Measurements from ENCODE around the gene PDE5A.
"Not testable (repeated sequence)": the region's sequence is repeated elsewhere in the genome, so short reads cannot be mapped to it uniquely, and the experiment has no call there.

Gene PDE5A

GRCh38 chr4:119643306-119644042, 14.9 kb upstream of the PDE5A start:
- DNase-seq, result no peak

GRCh38 chr4:119641765-119642164, 13.2 kb upstream of the PDE5A start:
- DNase-seq, result no peak

GRCh38 chr4:119638359-119638758, 9.8 kb upstream of the PDE5A start:
- no peak for DNase-seq

- not testable (repeated sequence) for DNase-seq
Observed at GRCh38 chr4:119636851-119637250, 8.2 kb upstream of the PDE5A start.

GRCh38 chr4:119632216-119632615, 3.6 kb upstream of the PDE5A start:
- no peak for DNase-seq

GRCh38 chr4:119629142-119629471, 503 bp upstream of the PDE5A start:
- no peak for DNase-seq

- DNase-seq, result peak; percentile 84
Observed at GRCh38 chr4:119627267-119628255, 1.0 kb downstream of the PDE5A start.

GRCh38 chr4:119626943-119627266, 1.7 kb downstream of the PDE5A start:
- DNase-seq, result no peak

GRCh38 chr4:119626420-119626819, 2.2 kb downstream of the PDE5A start:
- no peak for DNase-seq

- DNase-seq, result no peak
Observed at GRCh38 chr4:119625761-119626160, 2.8 kb downstream of the PDE5A start.

GRCh38 chr4:119624356-119624755, 4.2 kb downstream of the PDE5A start:
- no peak for DNase-seq

- DNase-seq, result no peak
Observed at GRCh38 chr4:119623025-119623424, 5.6 kb downstream of the PDE5A start.

GRCh38 chr4:119615068-119615719, 13.4 kb downstream of the PDE5A start:
- no peak for DNase-seq

- no peak for DNase-seq
Observed at GRCh38 chr4:119604266-119604665, 24.3 kb downstream of the PDE5A start.

GRCh38 chr4:119602366-119602765, 26.2 kb downstream of the PDE5A start:
- DNase-seq, result no peak

GRCh38 chr4:119598521-119598920, 30.1 kb downstream of the PDE5A start:
- DNase-seq, result peak; percentile 87

GRCh38 chr4:119597377-119597776, 31.2 kb downstream of the PDE5A start:
- no peak for DNase-seq

GRCh38 chr4:119593698-119594097, 34.9 kb downstream of the PDE5A start:
- no peak for DNase-seq

- peak; percentile 58 for DNase-seq
Observed at GRCh38 chr4:119592830-119593229, 35.8 kb downstream of the PDE5A start.

GRCh38 chr4:119589165-119589564, 39.4 kb downstream of the PDE5A start:
- no peak for DNase-seq

GRCh38 chr4:119587796-119588195, 40.8 kb downstream of the PDE5A start:
- DNase-seq, result no peak

GRCh38 chr4:119585771-119586170, 42.8 kb downstream of the PDE5A start:
- DNase-seq, result no peak

GRCh38 chr4:119581190-119581873, 47.3 kb downstream of the PDE5A start:
- DNase-seq, result no peak

Data from islet precursor cell (in vitro differentiated cells).